ENCODE results near the gene PTPRT. TPM values are rescaled to one million over a fixed set of nuclear protein-coding genes. Genes with fewer than 3 reads are reported as not detected.

The PTPRT gene
- total RNA-seq, 2 donors from 2014 or later: 0.11 to 0.35 TPM

DNA sequence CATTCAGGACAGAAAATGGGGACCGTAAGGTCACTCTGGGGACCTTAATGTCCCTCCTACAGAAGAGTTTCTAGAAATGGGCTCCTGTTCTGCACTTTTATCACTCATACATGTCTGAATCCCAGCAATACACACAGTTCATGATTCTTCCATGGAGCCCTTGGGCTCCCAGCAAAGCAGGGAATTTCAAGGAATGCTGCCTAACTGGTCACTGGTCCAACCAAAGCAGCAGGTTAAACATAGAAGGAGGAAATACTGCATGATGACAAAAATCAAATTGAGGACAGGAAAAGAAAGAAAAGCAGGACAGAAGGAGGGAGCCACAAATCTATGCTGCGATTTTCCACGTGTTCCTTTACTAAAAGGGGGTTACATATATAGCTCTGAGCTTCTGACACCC lies 300.2 kb downstream of the PTPRT start:
- Histone ChIP-seq H3K4me3 (no peak overlapping the region), H3K36me3 (no peaks in the 10 kb centered on the region), H3K27me3 (no peaks in the 10 kb centered on the region), H3K27ac (no peak overlapping the region), H3K4me1 (no peaks in the 10 kb centered on the region), H3K9me3 (no peaks in the 10 kb centered on the region)
- DNase-seq (ENCODE audit: low spot score): no peak
- TF ChIP-seq, protein P1, sequence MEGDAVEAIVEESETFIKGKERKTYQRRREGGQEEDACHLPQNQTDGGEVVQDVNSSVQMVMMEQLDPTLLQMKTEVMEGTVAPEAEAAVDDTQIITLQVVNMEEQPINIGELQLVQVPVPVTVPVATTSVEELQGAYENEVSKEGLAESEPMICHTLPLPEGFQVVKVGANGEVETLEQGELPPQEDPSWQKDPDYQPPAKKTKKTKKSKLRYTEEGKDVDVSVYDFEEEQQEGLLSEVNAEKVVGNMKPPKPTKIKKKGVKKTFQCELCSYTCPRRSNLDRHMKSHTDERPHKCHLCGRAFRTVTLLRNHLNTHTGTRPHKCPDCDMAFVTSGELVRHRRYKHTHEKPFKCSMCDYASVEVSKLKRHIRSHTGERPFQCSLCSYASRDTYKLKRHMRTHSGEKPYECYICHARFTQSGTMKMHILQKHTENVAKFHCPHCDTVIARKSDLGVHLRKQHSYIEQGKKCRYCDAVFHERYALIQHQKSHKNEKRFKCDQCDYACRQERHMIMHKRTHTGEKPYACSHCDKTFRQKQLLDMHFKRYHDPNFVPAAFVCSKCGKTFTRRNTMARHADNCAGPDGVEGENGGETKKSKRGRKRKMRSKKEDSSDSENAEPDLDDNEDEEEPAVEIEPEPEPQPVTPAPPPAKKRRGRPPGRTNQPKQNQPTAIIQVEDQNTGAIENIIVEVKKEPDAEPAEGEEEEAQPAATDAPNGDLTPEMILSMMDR (IDR thresholded peaks at IDR 0.05): no peak

- Histone ChIP-seq H3K36me3 (no peaks in the 10 kb centered on the region), H3K4me1 (no peaks in the 10 kb centered on the region), H3K4me3 (no peak overlapping the region)
These were observed 302.4 kb downstream of the PTPRT start for GRCh38 chr20:42887281-42887680.

GRCh38 chr20:42886801-42887200 lies 302.9 kb downstream of the PTPRT start:
- TF ChIP-seq, protein P1 (IDR thresholded peaks at IDR 0.05): no peak
- H3K27ac ChIP-seq: no peak overlapping the region

More at GRCh38 chr20:42887281-42887680, 302.4 kb downstream of the PTPRT start:
- no peak for DNase-seq (ENCODE audit: low spot score)
- TF ChIP-seq, protein P1 (IDR thresholded peaks at IDR 0.05): no peak
- Histone ChIP-seq H3K27me3 (no peaks in the 10 kb centered on the region), H3K9me3 (no peaks in the 10 kb centered on the region), H3K27ac (no peak overlapping the region)

GRCh38 chr20:42886046-42886445 lies 303.7 kb downstream of the PTPRT start:
- Histone ChIP-seq H3K4me1 (no peaks in the 10 kb centered on the region), H3K4me3 (no peak overlapping the region), H3K27ac (no peak overlapping the region), H3K9me3 (no peaks in the 10 kb centered on the region), H3K36me3 (no peaks in the 10 kb centered on the region), H3K27me3 (no peaks in the 10 kb centered on the region)
- DNase-seq (ENCODE audit: low spot score): no peak
- TF ChIP-seq, protein P1 (IDR thresholded peaks at IDR 0.05): no peak

More at GRCh38 chr20:42886801-42887200, 302.9 kb downstream of the PTPRT start:
- H3K27me3 ChIP-seq: no peaks in the 10 kb centered on the region
- H3K4me1 ChIP-seq: no peaks in the 10 kb centered on the region
- no peak for DNase-seq (ENCODE audit: low spot score)
- no peaks in the 10 kb centered on the region for H3K36me3 ChIP-seq
- no peak overlapping the region for H3K4me3 ChIP-seq
- H3K9me3 ChIP-seq: no peaks in the 10 kb centered on the region

DNA sequence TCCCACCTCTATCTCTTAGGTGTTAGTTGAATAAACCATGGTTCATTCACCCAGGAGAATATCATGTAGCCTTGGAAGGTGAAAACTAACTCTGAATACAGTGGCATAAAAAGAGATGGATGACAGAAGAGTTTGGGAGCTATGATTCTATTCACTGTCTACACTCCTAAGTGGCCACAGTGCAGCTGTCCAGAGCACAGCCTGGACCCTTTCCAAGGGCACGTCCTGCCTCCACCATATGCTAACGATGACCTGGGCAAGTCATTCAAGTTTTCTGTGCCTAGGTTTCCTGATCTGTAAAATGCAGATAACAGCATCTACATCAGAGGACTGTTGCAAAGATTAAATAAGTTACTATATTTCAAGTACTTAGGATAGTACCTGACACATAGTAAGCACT lies 314.1 kb downstream of the PTPRT start:
- DNase-seq (ENCODE audit: low spot score): no peak

GRCh38 chr20:42873259-42873658 lies 316.4 kb downstream of the PTPRT start:
- H3K4me1 ChIP-seq: no peaks in the 10 kb centered on the region
- H3K9me3 ChIP-seq: no peaks in the 10 kb centered on the region
- H3K4me3 ChIP-seq: no peak overlapping the region
- H3K36me3 ChIP-seq: no peaks in the 10 kb centered on the region
- TF ChIP-seq, protein P1 (IDR thresholded peaks at IDR 0.05): no peak
- DNase-seq (ENCODE audit: low spot score): no peak
- H3K27ac ChIP-seq: no peak overlapping the region
- no peaks in the 10 kb centered on the region for H3K27me3 ChIP-seq

More for the DNA sequence above, 314.1 kb downstream of the PTPRT start:
- Histone ChIP-seq H3K4me1 (no peaks in the 10 kb centered on the region), H3K4me3 (no peak overlapping the region), H3K9me3 (no peaks in the 10 kb centered on the region), H3K27ac (no peak overlapping the region), H3K27me3 (no peaks in the 10 kb centered on the region), H3K36me3 (no peaks in the 10 kb centered on the region)
- TF ChIP-seq, protein P1 (IDR thresholded peaks at IDR 0.05): no peak
